ENCODE data around the gene SKI.

DNA sequence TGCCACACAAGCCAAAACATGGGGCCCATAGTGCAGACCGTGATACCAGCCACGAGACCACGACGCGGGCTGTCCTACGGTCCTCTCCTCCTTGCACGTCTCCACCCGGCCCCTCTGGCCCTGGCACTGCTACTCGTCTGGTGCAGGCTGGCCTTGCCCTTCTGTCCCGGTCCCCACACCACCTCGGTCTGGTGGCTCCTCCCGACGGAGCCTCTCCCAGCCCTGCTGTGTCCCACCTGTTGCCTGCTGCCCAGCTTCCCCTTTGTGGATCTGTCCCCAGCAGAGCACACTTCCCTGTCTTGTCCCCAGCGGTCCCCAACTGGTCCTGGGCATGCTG, 112.8 kb downstream of the SKI start:
- TF ChIP-seq, protein P1, sequence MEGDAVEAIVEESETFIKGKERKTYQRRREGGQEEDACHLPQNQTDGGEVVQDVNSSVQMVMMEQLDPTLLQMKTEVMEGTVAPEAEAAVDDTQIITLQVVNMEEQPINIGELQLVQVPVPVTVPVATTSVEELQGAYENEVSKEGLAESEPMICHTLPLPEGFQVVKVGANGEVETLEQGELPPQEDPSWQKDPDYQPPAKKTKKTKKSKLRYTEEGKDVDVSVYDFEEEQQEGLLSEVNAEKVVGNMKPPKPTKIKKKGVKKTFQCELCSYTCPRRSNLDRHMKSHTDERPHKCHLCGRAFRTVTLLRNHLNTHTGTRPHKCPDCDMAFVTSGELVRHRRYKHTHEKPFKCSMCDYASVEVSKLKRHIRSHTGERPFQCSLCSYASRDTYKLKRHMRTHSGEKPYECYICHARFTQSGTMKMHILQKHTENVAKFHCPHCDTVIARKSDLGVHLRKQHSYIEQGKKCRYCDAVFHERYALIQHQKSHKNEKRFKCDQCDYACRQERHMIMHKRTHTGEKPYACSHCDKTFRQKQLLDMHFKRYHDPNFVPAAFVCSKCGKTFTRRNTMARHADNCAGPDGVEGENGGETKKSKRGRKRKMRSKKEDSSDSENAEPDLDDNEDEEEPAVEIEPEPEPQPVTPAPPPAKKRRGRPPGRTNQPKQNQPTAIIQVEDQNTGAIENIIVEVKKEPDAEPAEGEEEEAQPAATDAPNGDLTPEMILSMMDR (IDR thresholded peaks at IDR 0.05): no peak
- no peak for TF ChIP-seq POLR2AphosphoS5 (IDR thresholded peaks at IDR 0.05)

Data from upper lobe of left lung (tissue), 4 donors.